K562 (cell line): Measurements from ENCODE around the gene HVCN1. TPM values are rescaled to one million over a fixed set of nuclear protein-coding genes. Genes with fewer than 3 reads are reported as not detected.

Experiments
- ATAC-seq: fragments of 200-7000 bp; cut with Tn5 transposase; 3 replicates; pipeline ENCODE4 v1.9.1; 2020; ENCODE audit warnings: moderate library complexity
- BruUV-seq: library from RNA; stranded (reverse); fragments of 400-500 nt; replicated peaks from 2 replicates; lab custom pipeline; 2021; lab: Mats Ljungman, UMichigan
- CTCF ChIA-PET: fragments of 300-600 bp; formaldehyde crosslinking; extraction: SDS; loops from one replicate; lab custom pipeline; 2021; ENCODE audit warnings: low intra/inter-chr PET ratio; lab: Yijun Ruan, JAX
- POLR2A ChIA-PET: fragments of 300-600, 350-650 bp; sonication (Branson Sonifier 250); formaldehyde crosslinking; extraction: SDS; loops from one replicate; lab custom pipeline; 2021; ENCODE audit warnings: antibody characterized with exemption, inconsistent platforms; lab: Yijun Ruan, JAX
- DNase-seq, 4 experiments: peaks; one replicate each; pipeline versions ENCODE4 v3.0.0 to v3.0.0-alpha.2; 2011 to 2018; ENCODE audit warnings: low spot score in 3 of 4, mixed read lengths in 3 of 4; ENCODE audit errors: extremely low read depth in 1 of 4
- FAIRE-seq: peaks from 2 replicates; lab custom pipeline; 2011; peaks lifted over from hg19 to GRCh38; lab: Jason Lieb, UNC
- H2AFZ ChIP-seq: 2 replicates; pipeline ENCODE4 v1.6.0; 2011; ENCODE audit warnings: low read depth, low read length, control low read depth, inconsistent platforms
- H3K27ac ChIP-seq: fragments of 200-600 bp; 3 replicates; pipeline ENCODE4 v1.8.0; 2011; ENCODE audit warnings: low read depth, mild to moderate bottlenecking, control low read depth, inconsistent platforms, low read length, moderate library complexity, mixed read lengths; ENCODE audit errors: extremely low read depth
- H3K27me3 ChIP-seq, 2 experiments: fragments of 300-600 bp in 1 of 2; 2 replicates in 1 of 2; 3 replicates in 1 of 2; pipeline versions ENCODE4 v1.6.0 to v1.8.0; 2011; ENCODE audit warnings: inconsistent platforms in 2 of 2, low read length in 2 of 2, mild to moderate bottlenecking in 1 of 2, mixed read lengths in 1 of 2, moderate library complexity in 1 of 2; ENCODE audit not compliant: control insufficient read depth in 2 of 2, insufficient read depth in 2 of 2
- H3K36me3 ChIP-seq: fragments of 300-600 bp; 3 replicates; pipeline ENCODE4 v1.8.0; 2011; ENCODE audit warnings: mild to moderate bottlenecking, low read length, inconsistent platforms; ENCODE audit not compliant: control insufficient read depth, insufficient read depth
- H3K4me1 ChIP-seq, 2 experiments: fragments of 200-600 bp in 1 of 2; replicated peaks in 1 of 2; 2 replicates in 1 of 2; 3 replicates in 1 of 2; pipeline versions ENCODE4 v1.5.1 to v1.8.0; 2011; ENCODE audit warnings: inconsistent platforms in 2 of 2, low read length in 2 of 2, mild to moderate bottlenecking in 1 of 2, mixed read lengths in 1 of 2, moderate library complexity in 1 of 2; ENCODE audit not compliant: control insufficient read depth in 2 of 2, insufficient read depth in 2 of 2
- H3K4me2 ChIP-seq: 2 replicates; pipeline ENCODE4 v1.6.1; 2011; ENCODE audit warnings: low read length, control low read depth, inconsistent platforms, mixed read lengths; ENCODE audit not compliant: insufficient read depth
- H3K4me3 ChIP-seq: fragments of 200-600 bp; sonication (generic), shearing (Covaris generic); 2 replicates; pipeline ENCODE4 v1.5.1; 2016; ENCODE audit warnings: control low read depth, inconsistent platforms
- H3K79me2 ChIP-seq: fragments of 200-600 bp; 3 replicates; pipeline ENCODE4 v1.8.0; 2011; ENCODE audit warnings: low read length, inconsistent platforms; ENCODE audit not compliant: control insufficient read depth, insufficient read depth
- H3K9ac ChIP-seq, 2 experiments: 2 replicates each; pipeline versions ENCODE4 v1.6.0 to v1.6.1; 2011; ENCODE audit warnings: low read depth in 2 of 2, low read length in 2 of 2, control low read depth in 1 of 2, inconsistent platforms in 1 of 2, mild to moderate bottlenecking in 1 of 2, mixed read lengths in 1 of 2; ENCODE audit not compliant: insufficient read depth in 1 of 2
- H3K9me1 ChIP-seq: one replicate; pipeline ENCODE4 v1.6.0; 2011; ENCODE audit warnings: inconsistent platforms, mild to moderate bottlenecking, low read length, moderate library complexity; ENCODE audit not compliant: control insufficient read depth, insufficient read depth
- H3K9me3 ChIP-seq: replicated peaks from 2 replicates; pipeline ENCODE4 v1.5.1; 2011; ENCODE audit warnings: low read depth, low read length, inconsistent platforms; ENCODE audit not compliant: control insufficient read depth, insufficient read depth
- H4K20me1 ChIP-seq: replicated peaks from 2 replicates; pipeline ENCODE4 v1.6.1; 2011; ENCODE audit warnings: low read length, inconsistent platforms, mixed read lengths; ENCODE audit not compliant: control insufficient read depth, insufficient read depth
- BRF1 ChIP-seq: IDR thresholded peaks from 3 replicates; pipeline ENCODE4 v1.6.1; 2011; ENCODE audit warnings: borderline replicate concordance, mild to moderate bottlenecking; ENCODE audit not compliant: insufficient read length; ENCODE audit errors: extremely low read depth
- CBFB ChIP-seq: sonication (generic); formaldehyde crosslinking; IDR thresholded peaks from 2 replicates; pipeline ENCODE4 v1.4.0; 2020; ENCODE audit warnings: mild to moderate bottlenecking, missing genetic modification reagents
- FOXJ2 ChIP-seq: fragments of 200-800 bp; sonication (Bioruptor generic); IDR thresholded peaks from 2 replicates; pipeline ENCODE4 v1.6.1; 2016; ENCODE audit warnings: missing genetic modification characterization, missing compliant biosample characterization
- GMEB1 ChIP-seq: fragments of 250-450 bp; sonication (Bioruptor Pico); IDR thresholded peaks from 2 replicates; pipeline ENCODE4 v1.4.0; 2020; ENCODE audit warnings: mild to moderate bottlenecking
- GTF2E2 ChIP-seq: fragments of 200-800 bp; sonication (Bioruptor generic); IDR thresholded peaks from 2 replicates; pipeline ENCODE4 v1.6.1; 2016; ENCODE audit warnings: missing genetic modification characterization, missing compliant biosample characterization
- IRF1 ChIP-seq: sonication (generic); formaldehyde crosslinking; IDR thresholded peaks from 2 replicates; pipeline ENCODE4 v1.8.0; 2022; ENCODE audit warnings: missing genetic modification reagents, mild to moderate bottlenecking, borderline replicate concordance
- L3MBTL2 ChIP-seq: fragments of 450-650 bp; IDR thresholded peaks from 2 replicates; pipeline ENCODE4 v1.6.1; 2016; ENCODE audit warnings: mild to moderate bottlenecking, moderate library complexity
- PKNOX1 ChIP-seq: fragments of 450-650 bp; IDR thresholded peaks from 2 replicates; pipeline ENCODE4 v1.6.1; 2016
- TAF15 ChIP-seq: fragments of 200-400 bp; formaldehyde crosslinking; IDR thresholded peaks from 2 replicates; pipeline ENCODE4 v1.6.1; 2017; ENCODE audit warnings: mild to moderate bottlenecking, low read depth, low read length, moderate library complexity
- ZC3H4 ChIP-seq: sonication (generic); formaldehyde crosslinking; IDR thresholded peaks from 2 replicates; pipeline ENCODE4 v1.9.0; 2021; ENCODE audit warnings: missing genetic modification reagents, borderline replicate concordance
- WGBS: fragments of 100-300 bp; shearing (Covaris generic); methylation state at CpG from one replicate; pipeline ENCODE4 v1.1.6; 2016; ENCODE audit warnings: low coverage, mixed read lengths; ENCODE audit not compliant: insufficient coverage; ENCODE audit errors: missing lambda C conversion rate; 5-methylcytosine and 5-hydroxymethylcytosine counted together
- in situ Hi-C: fragments of 300-500 bp; cut with MboI; formaldehyde crosslinking; loops from 4 replicates; pipeline ENCODE4 v1.15.0; 2018; ENCODE audit warnings: inconsistent platforms, mixed read lengths
- intact Hi-C: fragments of 100-400 bp; cut with micrococcal nuclease; formaldehyde crosslinking; loops from 2 replicates; pipeline ENCODE4 v1.14.2; 2022
- polyA plus RNA-seq, 8 experiments: library from polyadenylated mRNA; depleted of rRNA in 4 of 8; stranded (reverse) in 5 of 8; unstranded in 3 of 8; fragments of >200 nt; fragmentation: Nextera tagmentation in 2 of 8; fragmentation: Illumina TruSeq in 1 of 8; extraction: Ambion mirVana in 2 of 8; extraction: Trizol in 1 of 8; gene quantifications; 2 replicates each; pipeline versions ENCODE4 v1.2.1 to v1.2.3, GENCODE V29; 2011 to 2014; ENCODE audit warnings: inconsistent platforms in 1 of 8, missing spikeins in 1 of 8
- total RNA-seq, 7 experiments: library from RNA; depleted of rRNA in 6 of 7; stranded (reverse); fragments of >200 nt in 6 of 7; fragmentation: Illumina TruSeq in 2 of 7; extraction: Trizol in 2 of 7; gene quantifications; 2 replicates each; pipeline versions ENCODE4 v1.2.1 to v1.2.3, GENCODE V29; 2011 to 2021; ENCODE audit warnings: low replicate concordance in 1 of 7

Gene HVCN1
- total and polyA plus RNA-seq, 9 of the 15 experiments (the other 6 are each of a cell fraction or from before 2014, with no cell fraction given) = 0.21 to 1.4 (median 0.74) TPM

- WGBS = 17% methylated on average over 4 of the region's 4 CpGs
- ChIA-PET POLR2A (interaction anchor here (1.0 kb wide), 1 partner anchor 9 kb away, joined by 3 read pairs; no protein-coding TSS in a partner anchor), CTCF (no interaction called here)
- Histone ChIP-seq H3K36me3 (no peaks in the 10 kb centered on the region), H3K4me1 (no peaks in the 10 kb centered on the region; a peak in 2 of 5 replicates), H3K27ac (no peak overlapping the region), H2AFZ (no peak overlapping the region), H3K4me3 (no peak overlapping the region), H4K20me1 (no peaks in the 10 kb centered on the region), H3K27me3 (peaks cover 2 to 29% of the 10 kb centered on the region in 2 experiments; a peak in 4 of 5 replicates), H3K9me1 (no peaks in the 10 kb centered on the region), H3K9me3 (peaks cover 2% of the 10 kb centered on the region; the same call in 1 of the 2 replicates), H3K4me2 (no peak overlapping the region), H3K79me2 (no peaks in the 10 kb centered on the region), H3K9ac (no peak overlapping the region)
- DNase-seq = no peak
- FAIRE-seq = no peak
- in situ Hi-C loops (no loop called here), intact Hi-C loops (no loop called here)
- no peak for TF ChIP-seq ZC3H4 (CRISPR knock-in tag)
- 0 out of 2 replicates have a peak, but pooled peaks have one; percentile 31 for TF ChIP-seq L3MBTL2
- TF ChIP-seq GTF2E2 (tag) = no peak
- no peak for ATAC-seq
- no TSS peak for BruUV-seq
Measured at GRCh38 chr12:110670161-110670701, 18.7 kb downstream of the HVCN1 start.

- no peaks in the 10 kb centered on the region for H3K36me3 ChIP-seq
- DNase-seq = no peak
- H4K20me1 ChIP-seq = no peaks in the 10 kb centered on the region
- no peaks in the 10 kb centered on the region for H3K79me2 ChIP-seq
- H2AFZ ChIP-seq = no peak overlapping the region
- no peak for ATAC-seq
- WGBS = 3% methylated on average over 5 of the region's 5 CpGs
- in situ Hi-C loops (no loop called here), intact Hi-C loops (no loop called here)
- no peak overlapping the region for H3K9ac ChIP-seq
- FAIRE-seq = no peak
- no TSS peak for BruUV-seq
- no peaks in the 10 kb centered on the region for H3K9me1 ChIP-seq
- H3K4me2 ChIP-seq = no peak overlapping the region
- CTCF ChIA-PET = no interaction called here
- POLR2A ChIA-PET = interaction anchor here (0.9 kb wide), 2 partner anchors 10 to 13 kb away, joined by 3 read pairs; no protein-coding TSS in a partner anchor
- no peaks in the 10 kb centered on the region; a peak in 2 of 5 replicates for H3K4me1 ChIP-seq
- no peak overlapping the region for H3K27ac ChIP-seq
- peaks cover 2 to 29% of the 10 kb centered on the region in 2 experiments; a peak in 4 of 5 replicates for H3K27me3 ChIP-seq
- peaks cover 2% of the 10 kb centered on the region; the same call in 1 of the 2 replicates for H3K9me3 ChIP-seq
- H3K4me3 ChIP-seq = no peak overlapping the region
- TF ChIP-seq TAF15 = no peak
- no peak for TF ChIP-seq GMEB1 (CRISPR knock-in tag)
- TF ChIP-seq CBFB (CRISPR knock-in tag) = no peak
- no peak for TF ChIP-seq PKNOX1
- TF ChIP-seq FOXJ2 (tag) = no peak
- TF ChIP-seq BRF1 = no peak
- TF ChIP-seq IRF1 (CRISPR knock-in tag) = no peak
Measured at GRCh38 chr12:110669193-110669502, 19.8 kb downstream of the HVCN1 start.
